Stomach (tissue), 4 donors: ENCODE data around the gene SOX12.

Experiments
- CTCF ChIP-seq, 7 experiments: fragments of 450-650 bp in 4 of 7; fragments of 200-600 bp in 3 of 7; sonication (generic) in 3 of 7; IDR thresholded peaks; one replicate each; pipeline ENCODE4 v1.5.1; 2016 to 2019; ENCODE audit warnings: antibody characterized with exemption in 7 of 7, control low read depth in 2 of 7, mild to moderate bottlenecking in 1 of 7
- EP300 ChIP-seq: sonication (generic); formaldehyde crosslinking; IDR thresholded peaks from one replicate; pipeline ENCODE4 v1.6.1; 2017; ENCODE audit warnings: antibody characterized with exemption
- POLR2A ChIP-seq, 4 donors: fragments of 450-650 bp; IDR thresholded peaks; one replicate each; pipeline ENCODE4 v1.6.1; 2016; ENCODE audit warnings: antibody characterized with exemption in 4 of 4, control low read depth in 2 of 4, mild to moderate bottlenecking in 1 of 4, moderate library complexity in 1 of 4
- POLR2AphosphoS5 ChIP-seq, 3 donors: sonication (generic); formaldehyde crosslinking; IDR thresholded peaks; one replicate each; pipeline ENCODE4 v1.6.1; 2016; ENCODE audit warnings: antibody characterized with exemption in 3 of 3

GRCh38 chr20:348972-349841 lies 23.9 kb downstream of the SOX12 start:
- TF ChIP-seq CTCF (IDR thresholded peaks at IDR 0.05), result no peak
- TF ChIP-seq EP300, result no peak
- TF ChIP-seq POLR2A (IDR thresholded peaks at IDR 0.05), result no peak
- TF ChIP-seq POLR2AphosphoS5 (IDR thresholded peaks at IDR 0.05), result no peak
